GM23248 (cell line): ENCODE data around the gene CBL.

Source experiments
- EZH2 ChIP-seq: fragments of 200-600 bp; sonication (generic); IDR thresholded peaks from 2 replicates; pipeline ENCODE4 v1.6.1; 2018; ENCODE audit warnings: antibody characterized with exemption, mild to moderate bottlenecking; ENCODE audit not compliant: insufficient read depth, poor library complexity, severe bottlenecking
- EZH2phosphoT487 ChIP-seq: fragments of 200-600 bp; sonication (generic); IDR thresholded peaks from 2 replicates; pipeline ENCODE4 v1.6.1; 2018; ENCODE audit warnings: antibody characterized with exemption, moderate library complexity, mild to moderate bottlenecking, low read depth; ENCODE audit not compliant: insufficient read depth

GRCh38 chr11:119251114-119251513 lies 45.0 kb downstream of the CBL start:
- TF ChIP-seq EZH2phosphoT487 (no peak), EZH2 (no peak)
